ENCODE measurements around the gene CHGA. TPM values are rescaled to one million over a fixed set of nuclear protein-coding genes. Genes with fewer than 3 reads are reported as not detected.

The CHGA gene
- total and polyA plus RNA-seq, 2 experiments from 2014 or later: 40.5 to 61.3 TPM

DNA sequence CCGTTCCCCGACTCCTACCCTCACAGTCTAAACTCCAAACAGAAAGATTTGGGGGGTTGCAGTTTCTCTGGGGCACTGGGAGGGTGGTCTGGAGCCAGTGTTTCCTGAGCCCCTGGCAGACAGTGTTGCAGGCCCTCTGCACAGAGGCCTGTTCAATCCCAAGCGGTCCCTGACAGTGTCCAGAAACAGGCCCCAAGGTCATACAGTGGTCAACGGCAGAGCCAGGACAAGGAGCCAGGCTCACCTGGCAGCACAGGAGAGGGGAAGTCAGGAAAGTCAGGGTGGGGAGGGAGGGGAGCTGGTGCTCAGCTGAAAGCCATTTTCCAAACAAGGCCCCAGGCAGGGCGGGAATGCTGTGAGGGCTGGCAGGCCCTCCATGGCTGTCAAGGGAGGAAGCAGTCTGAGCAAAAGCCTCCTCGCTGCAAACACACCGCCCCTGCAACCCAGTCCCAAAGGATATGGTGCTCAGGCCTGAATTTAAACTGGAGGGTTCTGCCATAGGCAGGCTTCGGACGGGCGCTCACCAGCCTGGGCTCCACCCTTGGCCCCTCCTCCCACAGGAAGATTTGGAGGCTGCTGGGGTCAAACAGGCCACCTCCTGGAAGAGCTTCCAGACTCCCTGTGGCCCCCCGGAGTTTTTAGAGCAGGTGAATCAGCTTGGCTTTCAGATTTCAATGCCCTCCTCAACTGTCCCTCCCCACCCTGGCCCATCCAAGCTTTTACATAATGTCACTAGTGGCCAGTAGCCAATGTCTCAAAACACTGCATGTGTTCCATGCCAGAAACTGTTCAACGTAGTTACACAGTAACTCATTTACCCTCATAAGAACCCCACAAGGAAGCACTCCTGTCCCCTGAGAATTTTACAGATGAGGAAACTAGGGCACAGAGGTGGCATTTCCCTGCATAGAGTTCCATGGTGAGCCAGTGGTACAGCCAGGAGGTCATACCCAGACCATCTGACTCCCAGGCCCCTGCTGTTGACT lies 41.5 kb downstream of the CHGA start:
- no peaks in the 10 kb centered on the region for H3K9me2 ChIP-seq (replicated peaks; ENCODE audit: insufficient read depth)

DNA sequence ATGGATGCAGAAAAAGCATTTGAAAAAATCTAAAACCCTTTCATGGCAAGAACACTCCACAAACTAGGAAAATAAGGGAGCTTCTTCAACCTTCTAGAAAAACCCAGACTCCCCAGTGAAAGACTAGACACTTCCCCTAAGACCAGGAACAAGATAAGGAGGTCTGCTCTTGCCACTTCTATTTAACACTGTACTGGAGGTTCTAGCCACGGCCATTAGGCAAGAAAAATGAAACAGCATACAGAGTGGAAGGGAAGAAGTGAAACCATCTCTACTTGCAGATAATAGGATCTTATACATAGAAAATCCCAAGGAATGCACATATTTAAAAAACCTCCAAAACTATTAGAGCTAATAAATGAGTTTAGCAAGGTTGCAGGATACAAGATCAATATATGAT lies 42.3 kb downstream of the CHGA start:
- no peaks in the 10 kb centered on the region for H3K27me3 ChIP-seq
- no peaks in the 10 kb centered on the region for H3K9me3 ChIP-seq (ENCODE audit: low read depth)
- H3K79me2 ChIP-seq: peaks cover 29% of the 10 kb centered on the region
- H3K36me3 ChIP-seq (replicated peaks; ENCODE audit: insufficient read depth, low read depth): no peaks in the 10 kb centered on the region
- no peak overlapping the region for H3K4me3 ChIP-seq
- H3K9me2 ChIP-seq (replicated peaks; ENCODE audit: insufficient read depth): no peaks in the 10 kb centered on the region
- DNase-seq (ENCODE audit: low spot score): no peak
- H3K27ac ChIP-seq: no peak overlapping the region
- no peak overlapping the region for H3K4me2 ChIP-seq
- 100% methylated on average over 1 of the region's 1 CpG for WGBS (ENCODE audit: low lambda C conversion rate, missing lambda C conversion rate)
- TF ChIP-seq, protein P1, sequence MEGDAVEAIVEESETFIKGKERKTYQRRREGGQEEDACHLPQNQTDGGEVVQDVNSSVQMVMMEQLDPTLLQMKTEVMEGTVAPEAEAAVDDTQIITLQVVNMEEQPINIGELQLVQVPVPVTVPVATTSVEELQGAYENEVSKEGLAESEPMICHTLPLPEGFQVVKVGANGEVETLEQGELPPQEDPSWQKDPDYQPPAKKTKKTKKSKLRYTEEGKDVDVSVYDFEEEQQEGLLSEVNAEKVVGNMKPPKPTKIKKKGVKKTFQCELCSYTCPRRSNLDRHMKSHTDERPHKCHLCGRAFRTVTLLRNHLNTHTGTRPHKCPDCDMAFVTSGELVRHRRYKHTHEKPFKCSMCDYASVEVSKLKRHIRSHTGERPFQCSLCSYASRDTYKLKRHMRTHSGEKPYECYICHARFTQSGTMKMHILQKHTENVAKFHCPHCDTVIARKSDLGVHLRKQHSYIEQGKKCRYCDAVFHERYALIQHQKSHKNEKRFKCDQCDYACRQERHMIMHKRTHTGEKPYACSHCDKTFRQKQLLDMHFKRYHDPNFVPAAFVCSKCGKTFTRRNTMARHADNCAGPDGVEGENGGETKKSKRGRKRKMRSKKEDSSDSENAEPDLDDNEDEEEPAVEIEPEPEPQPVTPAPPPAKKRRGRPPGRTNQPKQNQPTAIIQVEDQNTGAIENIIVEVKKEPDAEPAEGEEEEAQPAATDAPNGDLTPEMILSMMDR (IDR thresholded peaks at IDR 0.05; ENCODE audit: poor library complexity): no peak
- TF ChIP-seq EZH2 (IDR thresholded peaks at IDR 0.05; ENCODE audit: borderline replicate concordance): no peak
- H3K4me1 ChIP-seq (ENCODE audit: insufficient read depth): peaks cover 17% of the 10 kb centered on the region
- no peaks in the 10 kb centered on the region for H4K20me1 ChIP-seq (ENCODE audit: insufficient read depth, poor library complexity, severe bottlenecking)
- H2AFZ ChIP-seq: no peak overlapping the region

More for the DNA sequence above, 41.5 kb downstream of the CHGA start:
- no peak overlapping the region for H2AFZ ChIP-seq
- peaks cover 20% of the 10 kb centered on the region for H3K4me1 ChIP-seq (ENCODE audit: insufficient read depth)
- WGBS (ENCODE audit: low lambda C conversion rate, missing lambda C conversion rate): 80% methylated on average over 12 of the region's 12 CpGs
- H3K27me3 ChIP-seq: no peaks in the 10 kb centered on the region
- H3K4me3 ChIP-seq: no peak overlapping the region
- no peak for DNase-seq (ENCODE audit: low spot score)
- no peak overlapping the region for H3K4me2 ChIP-seq
- TF ChIP-seq EZH2phosphoT487 (IDR thresholded peaks at IDR 0.05; ENCODE audit: low read depth, severe bottlenecking, unreplicated experiment) (no peak), EZH2 (IDR thresholded peaks at IDR 0.05; ENCODE audit: borderline replicate concordance) (no peak)
- TF ChIP-seq, protein P1 (IDR thresholded peaks at IDR 0.05; ENCODE audit: poor library complexity): no peak
- peaks cover 29% of the 10 kb centered on the region for H3K79me2 ChIP-seq
- H3K36me3 ChIP-seq (replicated peaks; ENCODE audit: insufficient read depth, low read depth): no peaks in the 10 kb centered on the region
- H4K20me1 ChIP-seq (ENCODE audit: insufficient read depth, poor library complexity, severe bottlenecking): no peaks in the 10 kb centered on the region
- peak overlapping the region; percentile 85 for H3K27ac ChIP-seq
- no peaks in the 10 kb centered on the region for H3K9me3 ChIP-seq (ENCODE audit: low read depth)

DNA sequence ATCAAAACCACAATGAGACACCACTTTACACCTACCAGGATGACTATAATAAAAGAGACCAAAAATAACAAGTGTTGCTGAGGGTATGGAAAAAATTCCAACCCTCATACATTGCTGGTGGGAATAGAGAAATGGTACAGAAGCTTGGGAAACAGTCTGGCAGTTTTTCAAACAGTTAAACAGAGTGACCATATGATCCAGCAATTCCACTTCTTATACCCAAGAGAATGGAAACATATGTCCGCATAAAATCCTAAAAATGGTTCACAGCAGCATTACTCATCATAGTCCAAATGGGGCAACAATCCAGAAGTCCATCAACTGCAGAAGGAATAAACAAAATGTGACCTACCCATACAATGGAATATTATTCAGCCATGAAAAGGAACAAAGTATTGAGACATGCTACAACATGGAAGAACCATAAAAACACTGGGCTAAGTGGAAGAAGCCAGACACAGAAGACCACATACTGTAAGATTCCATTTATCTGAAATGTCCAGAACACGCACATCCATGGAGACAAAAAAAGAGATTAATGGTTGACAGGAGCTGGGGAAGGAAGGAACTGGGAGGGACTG lies 44.5 kb downstream of the CHGA start:
- Histone ChIP-seq H3K9me2 (replicated peaks; ENCODE audit: insufficient read depth) (no peaks in the 10 kb centered on the region), H3K4me2 (no peak overlapping the region), H3K79me2 (peaks cover 32% of the 10 kb centered on the region), H3K4me1 (ENCODE audit: insufficient read depth) (peaks cover 17% of the 10 kb centered on the region), H3K36me3 (replicated peaks; ENCODE audit: insufficient read depth, low read depth) (no peaks in the 10 kb centered on the region), H3K9me3 (ENCODE audit: low read depth) (no peaks in the 10 kb centered on the region), H3K27ac (no peak overlapping the region), H3K27me3 (no peaks in the 10 kb centered on the region), H3K4me3 (no peak overlapping the region), H2AFZ (no peak overlapping the region), H4K20me1 (ENCODE audit: insufficient read depth, poor library complexity, severe bottlenecking) (no peaks in the 10 kb centered on the region)
- DNase-seq (ENCODE audit: low spot score): no peak
- WGBS (ENCODE audit: low lambda C conversion rate, missing lambda C conversion rate): 95% methylated on average over 2 of the region's 2 CpGs
- TF ChIP-seq, protein P1 (IDR thresholded peaks at IDR 0.05; ENCODE audit: poor library complexity): no peak
- TF ChIP-seq EZH2 (IDR thresholded peaks at IDR 0.05; ENCODE audit: borderline replicate concordance): no peak
- no peak for TF ChIP-seq EZH2phosphoT487 (IDR thresholded peaks at IDR 0.05; ENCODE audit: low read depth, severe bottlenecking, unreplicated experiment)

All from hepatocyte (in vitro differentiated cells).